ENCODE data around the gene CEP57L1. TPM values are rescaled to one million over a fixed set of nuclear protein-coding genes. Genes with fewer than 3 reads are reported as not detected.

CEP57L1 gene
- total and polyA plus RNA-seq, 4 donors = 3.8 to 22.1 (median 10.2) TPM

DNA sequence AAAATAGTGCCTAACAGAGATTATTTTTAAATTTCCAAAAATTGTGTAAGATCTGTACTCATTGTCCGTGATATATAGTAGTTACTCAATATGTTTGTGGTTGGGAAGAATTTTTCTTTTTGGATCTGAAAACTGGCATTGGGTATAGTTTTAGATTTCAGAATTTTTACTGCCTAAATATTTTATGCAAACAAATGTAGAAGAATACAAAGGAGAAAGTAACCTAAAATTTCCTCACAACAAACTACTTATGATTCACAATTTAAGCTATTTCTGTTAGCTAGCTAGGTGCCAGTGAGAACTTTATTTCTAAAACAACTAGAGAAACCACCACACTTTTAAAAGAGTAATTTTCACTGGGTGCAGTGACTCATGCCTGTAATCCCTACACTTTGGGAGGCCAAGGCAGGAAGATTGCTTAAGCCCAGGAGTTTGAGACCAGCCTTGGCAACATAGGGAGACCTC lies 39.5 kb upstream of the CEP57L1 start:
- no peaks in the 10 kb centered on the region for H3K9me3 ChIP-seq (ENCODE audit: control insufficient read depth in 4 of 4, low read length in 3 of 4)
- H3K27me3 ChIP-seq (ENCODE audit: control insufficient read depth in 4 of 4, insufficient read depth in 4 of 4, low read length in 3 of 4) = no peaks in the 10 kb centered on the region
- H3K36me3 ChIP-seq (ENCODE audit: control insufficient read depth in 4 of 4, insufficient read depth in 3 of 4, low read depth in 1 of 4, low read length in 3 of 4) = no peaks in the 10 kb centered on the region
- H3K4me3 ChIP-seq (ENCODE audit: low read depth in 1 of 3, low read length in 3 of 3) = no peak overlapping the region
- DNase-seq (ENCODE audit: low spot score) = no peak
- 86% methylated on average over 1 of the region's 1 CpG for WGBS
- no peak for TF ChIP-seq CTCF (IDR thresholded peaks at IDR 0.05; ENCODE audit: low read depth, low read length, missing input control)
- no peak for TF ChIP-seq FOXA2 (IDR thresholded peaks at IDR 0.05)
- no peak for TF ChIP-seq GABPA (IDR thresholded peaks at IDR 0.05 in 1 of 2, conservative IDR thresholded peaks at IDR 0.05 in 1 of 2)
- no peak for TF ChIP-seq YY1 (IDR thresholded peaks at IDR 0.05)
- TF ChIP-seq RAD21 (IDR thresholded peaks at IDR 0.05) = no peak
- TF ChIP-seq EGR1 (IDR thresholded peaks at IDR 0.05; ENCODE audit: low read depth in 2 of 2) = no peak
- TF ChIP-seq HNF4G (IDR thresholded peaks at IDR 0.05) = no peak
- no peak for TF ChIP-seq FOXA1 (IDR thresholded peaks at IDR 0.05)
- TF ChIP-seq, protein P1, sequence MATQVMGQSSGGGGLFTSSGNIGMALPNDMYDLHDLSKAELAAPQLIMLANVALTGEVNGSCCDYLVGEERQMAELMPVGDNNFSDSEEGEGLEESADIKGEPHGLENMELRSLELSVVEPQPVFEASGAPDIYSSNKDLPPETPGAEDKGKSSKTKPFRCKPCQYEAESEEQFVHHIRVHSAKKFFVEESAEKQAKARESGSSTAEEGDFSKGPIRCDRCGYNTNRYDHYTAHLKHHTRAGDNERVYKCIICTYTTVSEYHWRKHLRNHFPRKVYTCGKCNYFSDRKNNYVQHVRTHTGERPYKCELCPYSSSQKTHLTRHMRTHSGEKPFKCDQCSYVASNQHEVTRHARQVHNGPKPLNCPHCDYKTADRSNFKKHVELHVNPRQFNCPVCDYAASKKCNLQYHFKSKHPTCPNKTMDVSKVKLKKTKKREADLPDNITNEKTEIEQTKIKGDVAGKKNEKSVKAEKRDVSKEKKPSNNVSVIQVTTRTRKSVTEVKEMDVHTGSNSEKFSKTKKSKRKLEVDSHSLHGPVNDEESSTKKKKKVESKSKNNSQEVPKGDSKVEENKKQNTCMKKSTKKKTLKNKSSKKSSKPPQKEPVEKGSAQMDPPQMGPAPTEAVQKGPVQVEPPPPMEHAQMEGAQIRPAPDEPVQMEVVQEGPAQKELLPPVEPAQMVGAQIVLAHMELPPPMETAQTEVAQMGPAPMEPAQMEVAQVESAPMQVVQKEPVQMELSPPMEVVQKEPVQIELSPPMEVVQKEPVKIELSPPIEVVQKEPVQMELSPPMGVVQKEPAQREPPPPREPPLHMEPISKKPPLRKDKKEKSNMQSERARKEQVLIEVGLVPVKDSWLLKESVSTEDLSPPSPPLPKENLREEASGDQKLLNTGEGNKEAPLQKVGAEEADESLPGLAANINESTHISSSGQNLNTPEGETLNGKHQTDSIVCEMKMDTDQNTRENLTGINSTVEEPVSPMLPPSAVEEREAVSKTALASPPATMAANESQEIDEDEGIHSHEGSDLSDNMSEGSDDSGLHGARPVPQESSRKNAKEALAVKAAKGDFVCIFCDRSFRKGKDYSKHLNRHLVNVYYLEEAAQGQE (IDR thresholded peaks at IDR 0.05) = no peak
- TF ChIP-seq, protein P2, sequence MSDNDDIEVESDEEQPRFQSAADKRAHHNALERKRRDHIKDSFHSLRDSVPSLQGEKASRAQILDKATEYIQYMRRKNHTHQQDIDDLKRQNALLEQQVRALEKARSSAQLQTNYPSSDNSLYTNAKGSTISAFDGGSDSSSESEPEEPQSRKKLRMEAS (IDR thresholded peaks at IDR 0.05) = no peak
- no peak for TF ChIP-seq ATF3 (IDR thresholded peaks at IDR 0.05)
- no peak for TF ChIP-seq JUND (IDR thresholded peaks at IDR 0.05)
- TF ChIP-seq HNF4A (conservative IDR thresholded peaks at IDR 0.05) = no peak
- TF ChIP-seq SP1 (IDR thresholded peaks at IDR 0.05) = no peak
- no peak for TF ChIP-seq RXRA (IDR thresholded peaks at IDR 0.05)
- no peak for TF ChIP-seq NR2F2 (IDR thresholded peaks at IDR 0.05)
- no peak for TF ChIP-seq TAF1 (conservative IDR thresholded peaks at IDR 0.05)
- peaks cover 4 to 19% (median 9%) of the 10 kb centered on the region in 4 donors for H3K4me1 ChIP-seq (ENCODE audit: control insufficient read depth in 4 of 4, insufficient read depth in 4 of 4, low read length in 3 of 4)
- H3K9ac ChIP-seq (ENCODE audit: low read depth in 1 of 2, low read length in 2 of 2) = no peak overlapping the region
- H3K27ac ChIP-seq (ENCODE audit: low read depth in 1 of 2, low read length in 2 of 2) = no peak overlapping the region

- DNase-seq (ENCODE audit: low spot score) = no peak
- Histone ChIP-seq H3K36me3 (ENCODE audit: control insufficient read depth in 4 of 4, insufficient read depth in 3 of 4, low read depth in 1 of 4, low read length in 3 of 4) (no peaks in the 10 kb centered on the region), H3K9me3 (ENCODE audit: control insufficient read depth in 4 of 4, low read length in 3 of 4) (no peaks in the 10 kb centered on the region), H3K27ac (ENCODE audit: low read depth in 1 of 2, low read length in 2 of 2) (no peak overlapping the region), H3K27me3 (ENCODE audit: control insufficient read depth in 4 of 4, insufficient read depth in 4 of 4, low read length in 3 of 4) (no peaks in the 10 kb centered on the region), H3K9ac (ENCODE audit: low read depth in 1 of 2, low read length in 2 of 2) (no peak overlapping the region), H3K4me1 (ENCODE audit: control insufficient read depth in 4 of 4, insufficient read depth in 4 of 4, low read length in 3 of 4) (peaks cover 4 to 19% (median 9%) of the 10 kb centered on the region in 4 donors), H3K4me3 (ENCODE audit: low read depth in 1 of 3, low read length in 3 of 3) (no peak overlapping the region)
- TF ChIP-seq GABPA (IDR thresholded peaks at IDR 0.05 in 1 of 2, conservative IDR thresholded peaks at IDR 0.05 in 1 of 2) (no peak), HNF4G (IDR thresholded peaks at IDR 0.05) (no peak), ATF3 (IDR thresholded peaks at IDR 0.05) (no peak)
Observed at GRCh38 chr6:109056661-109057060, 38.6 kb upstream of the CEP57L1 start.

Data from liver (tissue), 9 donors.